K562 (cell line): ENCODE results near the gene GEMIN5. TPM values are rescaled to one million over a fixed set of nuclear protein-coding genes. Genes with fewer than 3 reads are reported as not detected.

Experiments used
- ATAC-seq: fragments of 200-7000 bp; cut with Tn5 transposase; 3 replicates; pipeline ENCODE4 v1.9.1; 2020; ENCODE audit warnings: moderate library complexity
- BruUV-seq: library from RNA; stranded (reverse); fragments of 400-500 nt; replicated peaks from 2 replicates; lab custom pipeline; 2021; lab: Mats Ljungman, UMichigan
- CTCF ChIA-PET: fragments of 300-600 bp; formaldehyde crosslinking; extraction: SDS; loops from one replicate; lab custom pipeline; 2021; ENCODE audit warnings: low intra/inter-chr PET ratio; lab: Yijun Ruan, JAX
- POLR2A ChIA-PET: fragments of 300-600, 350-650 bp; sonication (Branson Sonifier 250); formaldehyde crosslinking; extraction: SDS; loops from one replicate; lab custom pipeline; 2021; ENCODE audit warnings: antibody characterized with exemption, inconsistent platforms; lab: Yijun Ruan, JAX
- DNase-seq, 4 experiments: peaks; one replicate each; pipeline versions ENCODE4 v3.0.0 to v3.0.0-alpha.2; 2011 to 2018; ENCODE audit warnings: low spot score in 3 of 4, mixed read lengths in 3 of 4; ENCODE audit errors: extremely low read depth in 1 of 4
- FAIRE-seq: peaks from 2 replicates; lab custom pipeline; 2011; peaks lifted over from hg19 to GRCh38; lab: Jason Lieb, UNC
- H2AFZ ChIP-seq: 2 replicates; pipeline ENCODE4 v1.6.0; 2011; ENCODE audit warnings: low read depth, low read length, control low read depth, inconsistent platforms
- H3K27ac ChIP-seq: fragments of 200-600 bp; 3 replicates; pipeline ENCODE4 v1.8.0; 2011; ENCODE audit warnings: low read depth, mild to moderate bottlenecking, control low read depth, inconsistent platforms, low read length, moderate library complexity, mixed read lengths; ENCODE audit errors: extremely low read depth
- H3K27me3 ChIP-seq, 2 experiments: fragments of 300-600 bp in 1 of 2; 2 replicates in 1 of 2; 3 replicates in 1 of 2; pipeline versions ENCODE4 v1.6.0 to v1.8.0; 2011; ENCODE audit warnings: inconsistent platforms in 2 of 2, low read length in 2 of 2, mild to moderate bottlenecking in 1 of 2, mixed read lengths in 1 of 2, moderate library complexity in 1 of 2; ENCODE audit not compliant: control insufficient read depth in 2 of 2, insufficient read depth in 2 of 2
- H3K36me3 ChIP-seq: fragments of 300-600 bp; 3 replicates; pipeline ENCODE4 v1.8.0; 2011; ENCODE audit warnings: mild to moderate bottlenecking, low read length, inconsistent platforms; ENCODE audit not compliant: control insufficient read depth, insufficient read depth
- H3K4me1 ChIP-seq, 2 experiments: fragments of 200-600 bp in 1 of 2; replicated peaks in 1 of 2; 2 replicates in 1 of 2; 3 replicates in 1 of 2; pipeline versions ENCODE4 v1.5.1 to v1.8.0; 2011; ENCODE audit warnings: inconsistent platforms in 2 of 2, low read length in 2 of 2, mild to moderate bottlenecking in 1 of 2, mixed read lengths in 1 of 2, moderate library complexity in 1 of 2; ENCODE audit not compliant: control insufficient read depth in 2 of 2, insufficient read depth in 2 of 2
- H3K4me2 ChIP-seq: 2 replicates; pipeline ENCODE4 v1.6.1; 2011; ENCODE audit warnings: low read length, control low read depth, inconsistent platforms, mixed read lengths; ENCODE audit not compliant: insufficient read depth
- H3K4me3 ChIP-seq: fragments of 200-600 bp; sonication (generic), shearing (Covaris generic); 2 replicates; pipeline ENCODE4 v1.5.1; 2016; ENCODE audit warnings: control low read depth, inconsistent platforms
- H3K79me2 ChIP-seq: fragments of 200-600 bp; 3 replicates; pipeline ENCODE4 v1.8.0; 2011; ENCODE audit warnings: low read length, inconsistent platforms; ENCODE audit not compliant: control insufficient read depth, insufficient read depth
- H3K9ac ChIP-seq, 2 experiments: 2 replicates each; pipeline versions ENCODE4 v1.6.0 to v1.6.1; 2011; ENCODE audit warnings: low read depth in 2 of 2, low read length in 2 of 2, control low read depth in 1 of 2, inconsistent platforms in 1 of 2, mild to moderate bottlenecking in 1 of 2, mixed read lengths in 1 of 2; ENCODE audit not compliant: insufficient read depth in 1 of 2
- H3K9me1 ChIP-seq: one replicate; pipeline ENCODE4 v1.6.0; 2011; ENCODE audit warnings: inconsistent platforms, mild to moderate bottlenecking, low read length, moderate library complexity; ENCODE audit not compliant: control insufficient read depth, insufficient read depth
- H3K9me3 ChIP-seq: replicated peaks from 2 replicates; pipeline ENCODE4 v1.5.1; 2011; ENCODE audit warnings: low read depth, low read length, inconsistent platforms; ENCODE audit not compliant: control insufficient read depth, insufficient read depth
- H4K20me1 ChIP-seq: replicated peaks from 2 replicates; pipeline ENCODE4 v1.6.1; 2011; ENCODE audit warnings: low read length, inconsistent platforms, mixed read lengths; ENCODE audit not compliant: control insufficient read depth, insufficient read depth
- ATF4 ChIP-seq: fragments of 450-650 bp; formaldehyde crosslinking; IDR thresholded peaks from 2 replicates; pipeline ENCODE4 v1.4.0; 2022; ENCODE audit warnings: mild to moderate bottlenecking, moderate library complexity
- FOXJ2 ChIP-seq: fragments of 200-800 bp; sonication (Bioruptor generic); IDR thresholded peaks from 2 replicates; pipeline ENCODE4 v1.6.1; 2016; ENCODE audit warnings: missing genetic modification characterization, missing compliant biosample characterization
- HNRNPUL1 ChIP-seq: fragments of 200-400 bp; formaldehyde crosslinking; IDR thresholded peaks from 2 replicates; pipeline ENCODE4 v1.6.1; 2017; ENCODE audit warnings: low read length
- POLR2H ChIP-seq: IDR thresholded peaks from 2 replicates; pipeline ENCODE4 v1.6.1; 2016; ENCODE audit warnings: missing genetic modification characterization, low read depth, mild to moderate bottlenecking, control low read depth, missing compliant biosample characterization, moderate library complexity
- RHOXF2B ChIP-seq: fragments of 250-450 bp; sonication (Bioruptor Pico); conservative IDR thresholded peaks from 2 replicates; pipeline ENCODE4 v1.5.1; 2021
- SAFB2 ChIP-seq: fragments of 200-400 bp; formaldehyde crosslinking; IDR thresholded peaks from 2 replicates; pipeline ENCODE4 v1.6.1; 2018; ENCODE audit warnings: borderline replicate concordance, low read length, low read depth, moderate library complexity; ENCODE audit not compliant: severe bottlenecking
- ZBED1 ChIP-seq: IDR thresholded peaks from 2 replicates; pipeline ENCODE4 v1.6.1; 2014
- ZBTB8A ChIP-seq: fragments of 450-650 bp; IDR thresholded peaks from 2 replicates; pipeline ENCODE4 v1.6.1; 2018; ENCODE audit warnings: mild to moderate bottlenecking, moderate library complexity; ENCODE audit not compliant: partially characterized antibody
- ZNF445 ChIP-seq: fragments of 250-450 bp; sonication (Bioruptor Pico); IDR thresholded peaks from 2 replicates; pipeline ENCODE4 v1.4.0; 2020; ENCODE audit warnings: low read depth, mild to moderate bottlenecking, moderate library complexity
- WGBS: fragments of 100-300 bp; shearing (Covaris generic); methylation state at CpG from one replicate; pipeline ENCODE4 v1.1.6; 2016; ENCODE audit warnings: low coverage, mixed read lengths; ENCODE audit not compliant: insufficient coverage; ENCODE audit errors: missing lambda C conversion rate; 5-methylcytosine and 5-hydroxymethylcytosine counted together
- in situ Hi-C: fragments of 300-500 bp; cut with MboI; formaldehyde crosslinking; loops from 4 replicates; pipeline ENCODE4 v1.15.0; 2018; ENCODE audit warnings: inconsistent platforms, mixed read lengths
- intact Hi-C: fragments of 100-400 bp; cut with micrococcal nuclease; formaldehyde crosslinking; loops from 2 replicates; pipeline ENCODE4 v1.14.2; 2022
- polyA plus RNA-seq, 8 experiments: library from polyadenylated mRNA; depleted of rRNA in 4 of 8; stranded (reverse) in 5 of 8; unstranded in 3 of 8; fragments of >200 nt; fragmentation: Nextera tagmentation in 2 of 8; fragmentation: Illumina TruSeq in 1 of 8; extraction: Ambion mirVana in 2 of 8; extraction: Trizol in 1 of 8; gene quantifications; 2 replicates each; pipeline versions ENCODE4 v1.2.1 to v1.2.3, GENCODE V29; 2011 to 2014; ENCODE audit warnings: inconsistent platforms in 1 of 8, missing spikeins in 1 of 8
- total RNA-seq, 7 experiments: library from RNA; depleted of rRNA in 6 of 7; stranded (reverse); fragments of >200 nt in 6 of 7; fragmentation: Illumina TruSeq in 2 of 7; extraction: Trizol in 2 of 7; gene quantifications; 2 replicates each; pipeline versions ENCODE4 v1.2.1 to v1.2.3, GENCODE V29; 2011 to 2021; ENCODE audit warnings: low replicate concordance in 1 of 7
- TF ChIP-seq, protein P1 (sequence below), 2 experiments: fragments of 450-650 bp; IDR thresholded peaks; 2 replicates each; pipeline ENCODE4 v1.6.1; 2016; ENCODE audit warnings: mild to moderate bottlenecking in 2 of 2, borderline replicate concordance in 1 of 2, low read depth in 1 of 2, moderate library complexity in 1 of 2
- TF ChIP-seq, protein P2 (sequence below): IDR thresholded peaks from 2 replicates; pipeline ENCODE4 v1.6.1; 2011; ENCODE audit warnings: borderline replicate concordance, low read depth, mild to moderate bottlenecking, moderate library complexity, low read length; ENCODE audit not compliant: insufficient read depth, poor library complexity, severe bottlenecking

Gene GEMIN5
- total and polyA plus RNA-seq, 9 of the 15 experiments (the other 6 are each of a cell fraction or from before 2014, with no cell fraction given): 10.3 to 48.2 (median 34.7) TPM

DNA sequence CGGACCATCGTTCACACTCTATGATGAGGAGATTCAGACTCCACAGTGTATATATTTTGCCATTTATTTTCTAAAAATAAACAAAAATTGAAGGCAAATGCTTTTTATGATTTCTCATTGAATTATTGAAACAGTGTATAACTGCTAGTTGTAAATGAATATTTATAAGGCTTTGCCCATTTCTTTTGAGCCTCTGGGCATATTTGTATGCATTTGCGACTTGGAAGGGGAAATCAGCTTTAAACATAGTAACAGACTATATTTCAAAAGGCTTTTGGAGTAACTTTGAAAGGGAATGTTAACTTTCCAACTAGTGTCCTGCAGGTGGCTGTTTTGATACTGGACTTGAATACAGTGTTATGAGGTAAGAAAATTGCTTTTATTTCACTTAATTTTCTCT, 28.9 kb upstream of the GEMIN5 start:
- CTCF ChIA-PET: no interaction called here
- TF ChIP-seq ZBED1 (no peak), ATF4 (CRISPR knock-in tag) (no peak), FOXJ2 (tag) (no peak), HNRNPUL1 (no peak), ZNF445 (no peak), POLR2H (tag) (no peak), RHOXF2B (CRISPR knock-in tag) (no peak), ZBTB8A (no peak), SAFB2 (no peak)
- TF ChIP-seq, protein P1, sequence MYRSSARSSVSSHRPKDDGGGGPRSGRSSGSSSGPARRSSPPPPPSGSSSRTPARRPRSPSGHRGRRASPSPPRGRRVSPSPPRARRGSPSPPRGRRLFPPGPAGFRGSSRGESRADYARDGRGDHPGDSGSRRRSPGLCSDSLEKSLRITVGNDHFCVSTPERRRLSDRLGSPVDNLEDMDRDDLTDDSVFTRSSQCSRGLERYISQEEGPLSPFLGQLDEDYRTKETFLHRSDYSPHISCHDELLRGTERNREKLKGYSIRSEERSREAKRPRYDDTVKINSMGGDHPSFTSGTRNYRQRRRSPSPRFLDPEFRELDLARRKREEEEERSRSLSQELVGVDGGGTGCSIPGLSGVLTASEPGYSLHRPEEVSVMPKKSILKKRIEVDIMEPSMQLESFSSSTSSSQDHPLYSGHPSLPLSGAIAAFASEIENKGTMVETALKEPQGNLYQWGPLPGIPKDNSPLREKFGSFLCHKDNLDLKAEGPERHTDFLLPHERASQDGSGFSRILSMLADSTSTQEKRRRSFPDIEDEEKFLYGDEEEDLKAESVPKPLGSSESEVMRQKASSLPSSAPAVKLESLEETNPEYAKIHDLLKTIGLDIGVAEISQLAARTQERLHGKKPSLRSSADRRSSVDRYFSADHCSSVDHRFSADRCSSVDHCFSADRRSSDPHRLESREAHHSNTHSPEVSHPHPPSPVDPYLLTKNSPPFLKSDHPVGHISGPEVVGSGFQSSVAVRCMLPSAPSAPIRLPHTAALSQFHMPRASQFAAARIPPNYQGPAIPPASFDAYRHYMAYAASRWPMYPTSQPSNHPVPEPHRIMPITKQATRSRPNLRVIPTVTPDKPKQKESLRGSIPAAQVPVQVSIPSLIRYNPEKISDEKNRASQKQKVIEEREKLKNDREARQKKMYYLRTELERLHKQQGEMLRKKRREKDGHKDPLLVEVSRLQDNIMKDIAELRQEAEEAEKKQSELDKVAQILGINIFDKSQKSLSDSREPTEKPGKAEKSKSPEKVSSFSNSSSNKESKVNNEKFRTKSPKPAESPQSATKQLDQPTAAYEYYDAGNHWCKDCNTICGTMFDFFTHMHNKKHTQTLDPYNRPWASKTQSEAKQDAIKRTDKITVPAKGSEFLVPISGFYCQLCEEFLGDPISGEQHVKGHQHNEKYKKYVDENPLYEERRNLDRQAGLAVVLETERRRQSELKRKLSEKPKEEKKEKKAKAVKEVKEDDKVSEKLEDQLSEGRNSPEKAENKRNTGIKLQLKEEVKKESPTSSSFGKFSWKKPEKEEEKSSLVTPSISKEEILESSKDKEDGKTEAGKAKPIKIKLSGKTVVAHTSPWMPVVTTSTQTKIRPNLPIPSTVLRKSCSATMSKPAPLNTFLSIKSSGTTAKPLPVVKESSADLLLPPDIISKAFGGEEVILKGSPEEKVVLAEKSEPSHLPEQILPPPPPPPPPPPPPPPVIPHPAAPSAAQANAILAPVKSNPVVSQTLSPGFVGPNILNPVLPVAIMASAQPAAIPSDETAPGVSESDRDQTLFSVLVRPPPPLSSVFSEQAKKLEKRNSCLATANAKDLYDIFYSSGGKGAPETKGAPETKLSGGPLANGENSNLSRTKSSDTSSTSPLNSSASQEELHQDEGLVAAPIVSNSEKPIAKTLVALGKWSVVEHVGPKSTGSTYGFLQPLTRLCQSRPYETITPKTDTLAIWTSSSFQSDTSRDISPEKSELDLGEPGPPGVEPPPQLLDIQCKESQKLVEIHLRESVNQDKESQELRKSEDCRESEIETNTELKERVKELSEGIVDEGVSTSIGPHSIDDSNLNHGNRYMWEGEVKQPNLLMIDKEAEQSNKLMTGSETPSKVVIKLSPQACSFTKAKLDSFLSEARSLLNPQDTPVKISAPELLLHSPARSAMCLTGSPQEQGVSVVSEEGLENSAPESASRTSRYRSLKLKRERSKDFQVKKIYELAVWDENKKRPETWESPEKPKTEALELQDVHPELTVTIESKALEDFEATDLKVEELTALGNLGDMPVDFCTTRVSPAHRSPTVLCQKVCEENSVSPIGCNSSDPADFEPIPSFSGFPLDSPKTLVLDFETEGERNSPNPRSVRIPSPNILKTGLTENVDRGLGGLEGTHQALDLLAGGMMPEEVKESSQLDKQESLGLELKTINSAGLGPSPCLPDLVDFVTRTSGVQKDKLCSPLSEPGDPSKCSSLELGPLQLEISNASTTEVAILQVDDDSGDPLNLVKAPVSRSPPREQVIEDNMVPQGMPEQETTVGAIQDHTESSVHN (IDR thresholded peaks at IDR 0.05; ENCODE audit: borderline replicate concordance in 1 of 2, low read depth in 1 of 2): no peak
- TF ChIP-seq, protein P2, sequence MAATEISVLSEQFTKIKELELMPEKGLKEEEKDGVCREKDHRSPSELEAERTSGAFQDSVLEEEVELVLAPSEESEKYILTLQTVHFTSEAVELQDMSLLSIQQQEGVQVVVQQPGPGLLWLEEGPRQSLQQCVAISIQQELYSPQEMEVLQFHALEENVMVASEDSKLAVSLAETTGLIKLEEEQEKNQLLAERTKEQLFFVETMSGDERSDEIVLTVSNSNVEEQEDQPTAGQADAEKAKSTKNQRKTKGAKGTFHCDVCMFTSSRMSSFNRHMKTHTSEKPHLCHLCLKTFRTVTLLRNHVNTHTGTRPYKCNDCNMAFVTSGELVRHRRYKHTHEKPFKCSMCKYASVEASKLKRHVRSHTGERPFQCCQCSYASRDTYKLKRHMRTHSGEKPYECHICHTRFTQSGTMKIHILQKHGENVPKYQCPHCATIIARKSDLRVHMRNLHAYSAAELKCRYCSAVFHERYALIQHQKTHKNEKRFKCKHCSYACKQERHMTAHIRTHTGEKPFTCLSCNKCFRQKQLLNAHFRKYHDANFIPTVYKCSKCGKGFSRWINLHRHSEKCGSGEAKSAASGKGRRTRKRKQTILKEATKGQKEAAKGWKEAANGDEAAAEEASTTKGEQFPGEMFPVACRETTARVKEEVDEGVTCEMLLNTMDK: no peak

More for the DNA sequence above, 28.9 kb upstream of the GEMIN5 start:
- Histone ChIP-seq H3K4me1 (peaks cover 0 to 7% of the 10 kb centered on the region in 2 experiments; a peak in 3 of 5 replicates), H3K4me3 (no peak overlapping the region), H3K9me1 (peaks cover 3% of the 10 kb centered on the region), H3K9ac (no peak overlapping the region), H4K20me1 (no peaks in the 10 kb centered on the region), H3K9me3 (no peaks in the 10 kb centered on the region), H2AFZ (no peak overlapping the region), H3K4me2 (no peak overlapping the region), H3K27ac (no peak overlapping the region), H3K79me2 (no peaks in the 10 kb centered on the region), H3K27me3 (no peaks in the 10 kb centered on the region), H3K36me3 (peaks cover 54% of the 10 kb centered on the region)
- no TSS peak for BruUV-seq
- ATAC-seq (no peak), DNase-seq (no peak), FAIRE-seq (no peak)
- POLR2A ChIA-PET: no interaction called here
- intact Hi-C loops (no loop called here), in situ Hi-C loops (no loop called here)
- WGBS: 98% methylated on average over 3 of the region's 3 CpGs
